NT2/D1 (cell line): ENCODE measurements around the gene SSR2.

Experiments
- YY1 ChIP-seq: IDR thresholded peaks from 2 replicates; pipeline ENCODE4 v1.6.1; 2011; ENCODE audit not compliant: insufficient read length, insufficient read depth
- ZNF274 ChIP-seq: IDR thresholded peaks from 2 replicates; pipeline ENCODE4 v1.6.1; 2011; ENCODE audit warnings: mild to moderate bottlenecking, low read depth, low read length

DNA sequence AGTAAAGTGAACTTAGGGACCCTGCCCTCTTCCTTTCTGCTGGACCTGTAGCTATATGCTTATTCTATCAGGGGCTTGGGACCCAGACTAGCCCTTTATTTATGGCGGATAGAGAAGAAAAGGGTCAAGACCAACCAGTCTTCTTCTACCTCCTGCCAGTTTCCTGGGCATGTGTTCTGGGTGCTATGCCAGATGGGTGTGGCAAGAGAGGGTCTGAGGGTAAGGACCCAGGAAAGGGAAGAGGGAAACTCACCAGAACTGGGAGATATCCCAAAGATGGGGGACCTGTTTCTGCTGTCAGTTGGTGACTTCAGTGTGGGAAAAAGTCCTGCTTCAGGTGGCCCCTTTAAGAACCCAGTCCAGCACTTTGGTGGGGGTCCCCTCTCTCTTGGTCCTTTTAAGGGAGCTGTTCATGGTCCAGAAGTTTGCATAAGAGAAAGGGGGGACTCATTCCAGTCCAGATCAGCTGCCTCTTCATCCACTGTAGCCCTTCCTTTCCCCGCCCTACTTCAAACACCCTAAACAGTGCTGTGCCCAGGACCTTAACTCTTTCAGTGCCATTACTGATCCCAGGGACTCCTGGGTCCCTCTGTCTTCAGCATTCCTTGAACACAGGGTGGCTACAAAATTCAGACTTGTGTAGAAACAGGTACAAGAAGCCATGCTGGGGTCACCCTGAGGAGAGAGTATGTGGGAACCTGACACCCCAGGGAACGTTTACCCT lies 18.4 kb downstream of the SSR2 start:
- TF ChIP-seq ZNF274 (no peak), YY1 (no peak)
